Prostate gland (tissue), 2 donors: ENCODE results near the gene ATPAF2. TPM values are rescaled to one million over a fixed set of nuclear protein-coding genes. Genes with fewer than 3 reads are reported as not detected.

ENCODE experiments used
- DNase-seq: peaks from one replicate; pipeline ENCODE4 v3.0.0-alpha.2; 2019; ENCODE audit warnings: low spot score
- H3K27ac ChIP-seq, 2 donors: fragments of 200-600 bp; sonication (generic); 2 replicates each; pipeline ENCODE4 v1.5.1; 2017 to 2019
- H3K27me3 ChIP-seq: fragments of 200-600 bp; sonication (generic); replicated peaks from 2 replicates; pipeline ENCODE4 v1.5.1; 2019; ENCODE audit not compliant: insufficient read depth
- H3K36me3 ChIP-seq, 2 donors: fragments of 200-600 bp; sonication (generic); 1 replicate in 1 of 2; 2 replicates in 1 of 2; pipeline versions ENCODE4 v1.5.1 to v1.8.1; 2017 to 2019
- H3K4me1 ChIP-seq: fragments of 200-600 bp; sonication (generic); replicated peaks from 2 replicates; pipeline ENCODE4 v1.5.1; 2019
- H3K4me3 ChIP-seq, 2 donors: fragments of 200-600 bp; sonication (generic); 2 replicates each; pipeline ENCODE4 v1.5.1; 2017 to 2019
- H3K9me3 ChIP-seq: fragments of 200-600 bp; sonication (generic); 2 replicates; pipeline ENCODE4 v1.5.1; 2017
- POLR2A ChIP-seq: fragments of 450-650 bp; IDR thresholded peaks from one replicate; pipeline ENCODE4 v1.6.1; 2016; ENCODE audit warnings: antibody characterized with exemption, mild to moderate bottlenecking
- POLR2AphosphoS5 ChIP-seq: sonication (generic); formaldehyde crosslinking; IDR thresholded peaks from one replicate; pipeline ENCODE4 v1.6.1; 2017; ENCODE audit warnings: antibody characterized with exemption
- WGBS: methylation state at CpG from one replicate; pipeline ENCODE4 v1.1.5; 2018; 5-methylcytosine and 5-hydroxymethylcytosine counted together
- intact Hi-C: fragments of 100-400 bp; cut with DNase I; formaldehyde crosslinking; loops from one replicate; pipeline ENCODE4 v1.14.2; 2022
- total RNA-seq, 2 donors: library from RNA; depleted of rRNA; stranded (reverse); fragments of >200 nt; gene quantifications; one replicate each; pipeline ENCODE4 v1.1.0, GENCODE V29; 2016
- TF ChIP-seq, protein P1 (sequence below), 4 experiments: fragments of 200-600 bp in 2 of 4; fragments of 450-650 bp in 2 of 4; sonication (generic) in 2 of 4; IDR thresholded peaks; 1 replicate in 3 of 4; 2 replicates in 1 of 4; pipeline ENCODE4 v1.5.1; 2016 to 2019; ENCODE audit warnings: antibody characterized with exemption in 4 of 4, mild to moderate bottlenecking in 2 of 4, moderate library complexity in 2 of 4

ATPAF2 gene
- total RNA-seq, 2 donors from 2014 or later: 17.7 to 30.5 TPM

DNA sequence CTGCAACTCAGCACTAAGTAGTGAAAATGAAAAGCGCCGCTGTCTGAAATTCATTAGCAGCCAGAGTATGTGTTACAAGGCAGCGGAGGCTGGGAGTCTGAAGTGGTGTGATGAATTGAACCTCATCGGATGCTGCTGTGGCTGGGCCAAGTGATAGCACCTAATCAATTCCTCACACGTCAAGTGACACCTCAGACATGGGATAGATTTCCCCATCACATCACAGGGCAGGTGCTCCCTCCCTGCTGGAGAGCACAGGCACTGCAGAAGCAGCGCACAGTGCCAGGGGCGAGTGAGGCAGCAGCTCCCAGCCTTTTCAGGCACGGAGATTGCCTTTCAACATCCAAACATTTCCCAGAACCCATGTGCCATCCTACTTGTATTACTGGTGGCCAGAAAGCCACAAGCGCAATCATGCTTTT, 34.1 kb downstream of the ATPAF2 start:
- 82% methylated on average over 9 of the region's 9 CpGs for WGBS
- no peak for TF ChIP-seq POLR2A
- Histone ChIP-seq H3K4me3 (no peak overlapping the region), H3K9me3 (no peaks in the 10 kb centered on the region), H3K36me3 (no peaks in the 10 kb centered on the region), H3K27ac (no peak overlapping the region), H3K4me1 (no peaks in the 10 kb centered on the region), H3K27me3 (no peaks in the 10 kb centered on the region)
- no peak for DNase-seq
- intact Hi-C loops: no loop called here

DNA sequence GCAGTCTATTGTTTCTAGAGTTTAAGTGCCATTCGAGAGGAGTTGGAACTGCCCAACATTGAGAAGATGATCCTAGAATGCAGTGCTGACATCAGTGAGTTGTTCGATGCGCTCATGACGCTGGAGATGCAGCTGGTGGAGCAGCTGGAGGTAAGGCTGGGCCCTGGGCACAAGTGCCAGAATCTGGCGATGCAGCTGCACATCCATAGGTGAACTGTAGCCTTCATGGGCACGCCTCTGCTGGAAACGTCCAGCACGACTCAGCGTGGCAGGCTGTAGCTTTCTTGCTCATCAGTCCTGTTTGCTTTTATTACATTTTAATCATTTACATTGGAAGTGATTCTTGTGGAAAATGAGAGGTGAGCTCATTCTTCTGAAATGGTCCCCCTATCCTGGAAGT, 34.6 kb downstream of the ATPAF2 start:
- Histone ChIP-seq H3K9me3 (no peaks in the 10 kb centered on the region), H3K4me3 (no peak overlapping the region), H3K4me1 (no peaks in the 10 kb centered on the region), H3K27me3 (no peaks in the 10 kb centered on the region), H3K36me3 (no peaks in the 10 kb centered on the region), H3K27ac (no peak overlapping the region)
- intact Hi-C loops: no loop called here
- no peak for DNase-seq
- no peak for TF ChIP-seq POLR2A
- TF ChIP-seq, protein P1, sequence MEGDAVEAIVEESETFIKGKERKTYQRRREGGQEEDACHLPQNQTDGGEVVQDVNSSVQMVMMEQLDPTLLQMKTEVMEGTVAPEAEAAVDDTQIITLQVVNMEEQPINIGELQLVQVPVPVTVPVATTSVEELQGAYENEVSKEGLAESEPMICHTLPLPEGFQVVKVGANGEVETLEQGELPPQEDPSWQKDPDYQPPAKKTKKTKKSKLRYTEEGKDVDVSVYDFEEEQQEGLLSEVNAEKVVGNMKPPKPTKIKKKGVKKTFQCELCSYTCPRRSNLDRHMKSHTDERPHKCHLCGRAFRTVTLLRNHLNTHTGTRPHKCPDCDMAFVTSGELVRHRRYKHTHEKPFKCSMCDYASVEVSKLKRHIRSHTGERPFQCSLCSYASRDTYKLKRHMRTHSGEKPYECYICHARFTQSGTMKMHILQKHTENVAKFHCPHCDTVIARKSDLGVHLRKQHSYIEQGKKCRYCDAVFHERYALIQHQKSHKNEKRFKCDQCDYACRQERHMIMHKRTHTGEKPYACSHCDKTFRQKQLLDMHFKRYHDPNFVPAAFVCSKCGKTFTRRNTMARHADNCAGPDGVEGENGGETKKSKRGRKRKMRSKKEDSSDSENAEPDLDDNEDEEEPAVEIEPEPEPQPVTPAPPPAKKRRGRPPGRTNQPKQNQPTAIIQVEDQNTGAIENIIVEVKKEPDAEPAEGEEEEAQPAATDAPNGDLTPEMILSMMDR (IDR thresholded peaks at IDR 0.05): no peak
- TF ChIP-seq POLR2AphosphoS5: no peak
- WGBS: 73% methylated on average over 9 of the region's 9 CpGs

- Histone ChIP-seq H3K4me1 (no peaks in the 10 kb centered on the region), H3K27me3 (no peaks in the 10 kb centered on the region), H3K36me3 (no peaks in the 10 kb centered on the region), H3K4me3 (no peak overlapping the region), H3K27ac (no peak overlapping the region), H3K9me3 (no peaks in the 10 kb centered on the region)
- DNase-seq: no peak
- 96% methylated on average over 2 of the region's 2 CpGs for WGBS
- intact Hi-C loops: no loop called here
- TF ChIP-seq POLR2AphosphoS5 (no peak), POLR2A (no peak)
- TF ChIP-seq, protein P1 (IDR thresholded peaks at IDR 0.05): no peak
Measured at GRCh38 chr17:18002171-18002570, 36.8 kb downstream of the ATPAF2 start.

- Histone ChIP-seq H3K4me3 (no peak overlapping the region), H3K27ac (no peak overlapping the region), H3K4me1 (no peaks in the 10 kb centered on the region), H3K9me3 (no peaks in the 10 kb centered on the region), H3K27me3 (no peaks in the 10 kb centered on the region), H3K36me3 (no peaks in the 10 kb centered on the region)
- intact Hi-C loops: no loop called here
- TF ChIP-seq POLR2A (no peak), POLR2AphosphoS5 (no peak)
- TF ChIP-seq, protein P1 (IDR thresholded peaks at IDR 0.05): no peak
- DNase-seq: no peak
- 65% methylated on average over 8 of the region's 8 CpGs for WGBS
Measured at GRCh38 chr17:18000030-18000408, 38.9 kb downstream of the ATPAF2 start.

DNA sequence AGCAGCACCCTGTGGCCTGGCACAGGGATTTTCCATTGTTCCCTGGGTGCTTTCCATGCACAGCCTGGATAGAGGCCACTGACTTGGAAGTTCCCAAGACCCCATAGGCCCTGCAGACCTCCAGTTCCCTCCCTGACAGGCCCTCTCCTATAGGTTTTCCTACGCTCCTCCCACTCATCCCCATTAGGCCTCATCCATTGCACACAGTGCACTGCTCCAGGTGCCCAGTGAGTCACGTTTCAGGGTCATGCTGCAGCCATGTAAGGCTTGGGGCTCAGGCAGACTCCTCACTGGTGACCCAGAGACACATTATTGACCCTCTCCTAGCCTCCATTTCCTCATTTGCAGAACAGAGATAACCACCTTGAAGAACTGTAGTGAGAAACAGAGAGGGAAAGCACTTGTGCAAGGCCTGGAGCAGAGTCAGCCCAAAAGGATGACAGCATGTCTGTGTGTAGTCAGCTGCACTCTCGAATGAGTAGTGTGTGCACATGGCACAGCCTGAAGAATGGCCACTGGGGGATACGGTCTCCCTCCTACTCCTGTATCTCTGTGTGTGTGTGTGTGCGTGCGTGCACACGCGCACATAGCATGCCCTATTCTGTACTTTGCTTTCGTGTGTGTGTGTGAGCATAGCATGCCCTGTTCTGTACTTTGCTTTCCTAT, 39.5 kb downstream of the ATPAF2 start:
- no peak for DNase-seq
- WGBS: 78% methylated on average over 9 of the region's 9 CpGs
- intact Hi-C loops: no loop called here

More for the DNA sequence above, 39.5 kb downstream of the ATPAF2 start:
- no peaks in the 10 kb centered on the region for H3K4me1 ChIP-seq
- no peaks in the 10 kb centered on the region for H3K36me3 ChIP-seq
- H3K4me3 ChIP-seq: no peak overlapping the region
- no peaks in the 10 kb centered on the region for H3K9me3 ChIP-seq
- no peaks in the 10 kb centered on the region for H3K27me3 ChIP-seq
- TF ChIP-seq POLR2AphosphoS5 (no peak), POLR2A (no peak)
- TF ChIP-seq, protein P1 (IDR thresholded peaks at IDR 0.05): no peak
- no peak overlapping the region for H3K27ac ChIP-seq
